ENCODE measurements around the gene RSPO1. TPM values are rescaled to one million over a fixed set of nuclear protein-coding genes. Genes with fewer than 3 reads are reported as not detected.
A peak's percentile ranks its signal among the peaks of the same experiment; 100 is the strongest.
"Not testable (repeated sequence)": the region's sequence is repeated elsewhere in the genome, so short reads cannot be mapped to it uniquely, and the experiment has no call there.

RSPO1 gene
- total and polyA plus RNA-seq, 7 donors, result 0.41 to 2.2 (median 0.82) TPM

- no peak for TF ChIP-seq CTCF (IDR thresholded peaks at IDR 0.05)
- TF ChIP-seq POLR2A (IDR thresholded peaks at IDR 0.05), result no peak
- TF ChIP-seq EP300 (IDR thresholded peaks at IDR 0.05), result no peak
- no peak for TF ChIP-seq POLR2AphosphoS5 (IDR thresholded peaks at IDR 0.05)
These were observed 45.8 kb downstream of the RSPO1 start for GRCh38 chr1:37588939-37589338.

DNA sequence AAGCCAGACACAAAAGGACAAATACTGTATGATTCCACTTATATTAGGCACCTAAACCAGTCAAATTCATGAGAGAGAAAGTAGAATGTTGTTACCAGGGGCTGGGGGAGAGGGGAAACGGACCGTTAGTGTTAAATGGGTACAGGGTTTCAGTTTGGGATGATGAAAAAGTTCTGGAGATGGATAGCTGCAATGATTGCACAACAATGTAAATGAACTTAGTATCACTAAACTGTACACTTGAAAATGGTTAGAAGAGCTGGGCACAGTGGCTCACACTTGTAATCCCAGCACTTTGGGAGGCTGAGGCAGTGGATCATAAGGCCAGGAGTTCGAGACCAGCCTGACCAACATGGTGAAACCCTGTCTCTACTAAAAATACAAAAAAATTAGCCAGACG is 50.1 kb downstream of the RSPO1 start:
- H3K4me3 ChIP-seq; H3K4me1 ChIP-seq; intact Hi-C loops (cut with DNase I); H3K27me3 ChIP-seq; H3K27ac ChIP-seq; DNase-seq; H3K9me3 ChIP-seq: not testable (repeated sequence)
- 94 to 96% methylated on average over 4 of the region's 4 CpGs for WGBS, 2 donors
- peaks cover 17 to 92% (median 50%) of the 10 kb centered on the region in 4 donors for H3K36me3 ChIP-seq

More at GRCh38 chr1:37588939-37589338, 45.8 kb downstream of the RSPO1 start:
- no peak for DNase-seq
- Histone ChIP-seq H3K4me3 (no peak overlapping the region), H3K27ac (no peak overlapping the region), H3K36me3 (peaks cover 4 to 92% (median 39%) of the 10 kb centered on the region in 4 donors), H3K9me3 (no peaks in the 10 kb centered on the region), H3K27me3 (no peaks in the 10 kb centered on the region), H3K4me1 (peaks cover 0 to 6% (median 2%) of the 10 kb centered on the region in 4 donors)
- intact Hi-C loops (cut with DNase I), result no loop called here
- WGBS, 2 donors, result 94% methylated on average over 2 of the region's 2 CpGs

DNA sequence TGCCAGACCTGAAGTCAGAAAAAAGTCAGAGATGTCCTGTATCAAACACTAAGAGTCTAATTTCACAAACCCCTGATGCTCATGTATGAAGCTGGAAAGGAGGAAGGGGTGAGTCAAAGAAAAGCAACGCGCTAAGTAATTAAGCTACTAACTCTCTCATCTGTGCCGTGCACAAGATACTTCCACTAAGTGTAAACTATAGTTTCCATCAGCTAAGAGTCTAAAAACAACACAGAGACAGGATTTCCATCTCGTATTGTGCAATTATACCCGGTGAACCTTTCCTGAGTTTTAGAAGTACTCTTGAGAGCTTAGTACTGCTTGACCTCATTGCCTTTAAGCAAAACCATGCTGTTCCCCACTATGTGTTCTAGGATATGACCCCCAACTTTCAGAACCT is 59.0 kb downstream of the RSPO1 start:
- intact Hi-C loops (cut with DNase I), result no loop called here
- Histone ChIP-seq H3K27me3 (no peaks in the 10 kb centered on the region), H3K4me3 (no peak overlapping the region), H3K9me3 (no peaks in the 10 kb centered on the region), H3K27ac (peak overlapping the region in 3 of 4 donors; percentile 32 to 76 (median 76)), H3K4me1 (peaks cover 0 to 34% (median 31%) of the 10 kb centered on the region in 4 donors), H3K36me3 (peaks cover 4 to 77% (median 45%) of the 10 kb centered on the region in 4 donors)
- DNase-seq, result no peak
- TF ChIP-seq POLR2AphosphoS5 (IDR thresholded peaks at IDR 0.05), result peak in 1 of 4 donors; percentile 4
- no peak for TF ChIP-seq POLR2A (IDR thresholded peaks at IDR 0.05)
- WGBS, 2 donors, result 89 to 90% methylated on average over 5 of the region's 5 CpGs

DNA sequence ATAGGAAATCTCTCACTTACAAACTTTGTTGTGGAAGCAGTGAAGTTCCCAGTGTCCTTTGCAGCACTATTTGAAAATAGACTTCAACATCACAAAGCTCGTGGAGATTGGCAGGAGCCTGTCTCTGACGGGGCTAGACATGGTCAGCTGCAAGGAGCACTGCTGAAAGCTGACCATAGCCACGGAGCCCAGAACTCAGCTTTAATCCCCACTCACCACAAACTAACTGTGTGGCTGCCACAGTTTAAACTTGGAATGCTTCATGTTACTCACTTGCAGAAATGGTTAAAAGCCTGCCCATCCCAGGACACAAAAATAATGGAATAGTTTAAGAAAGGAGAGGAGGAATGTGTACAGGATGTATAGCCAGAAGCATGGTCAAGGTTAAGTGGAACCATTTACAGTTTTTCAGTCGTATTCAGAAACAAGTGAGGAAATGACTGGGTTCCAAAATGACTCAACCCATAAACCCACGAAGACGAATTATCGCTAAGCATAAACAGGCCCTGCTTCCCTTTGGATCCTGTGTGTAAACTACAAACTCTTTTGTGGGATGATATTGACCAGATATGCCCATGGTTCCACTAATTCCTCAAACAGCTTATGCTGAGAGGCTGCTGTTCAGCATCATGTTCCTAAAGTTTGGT is 59.7 kb downstream of the RSPO1 start:
- intact Hi-C loops (cut with DNase I), result no loop called here
- WGBS, 2 donors, result 77 to 83% methylated on average over 7 of the region's 7 CpGs
- no peak for DNase-seq
- no peaks in the 10 kb centered on the region for H3K9me3 ChIP-seq
- H3K27me3 ChIP-seq, result no peaks in the 10 kb centered on the region
- H3K27ac ChIP-seq, result peak overlapping the region in 3 of 4 donors; percentile 32 to 76 (median 76)
- H3K4me1 ChIP-seq, result peaks cover 0 to 34% (median 31%) of the 10 kb centered on the region in 4 donors
- TF ChIP-seq POLR2AphosphoS5 (IDR thresholded peaks at IDR 0.05), result peak; percentile 83 to 98 (median 98)
- TF ChIP-seq EP300 (IDR thresholded peaks at IDR 0.05), result peak in 3 of 4 donors; percentile 43 to 83 (median 53)
- no peak for TF ChIP-seq POLR2A (IDR thresholded peaks at IDR 0.05)
- TF ChIP-seq CTCF (IDR thresholded peaks at IDR 0.05), result no peak
- H3K36me3 ChIP-seq, result peaks cover 4 to 77% (median 49%) of the 10 kb centered on the region in 4 donors
- H3K4me3 ChIP-seq, result no peak overlapping the region

- Histone ChIP-seq H3K36me3 (peaks cover 15 to 93% (median 65%) of the 10 kb centered on the region in 4 donors), H3K27ac (no peak overlapping the region), H3K4me3 (no peak overlapping the region), H3K9me3 (no peaks in the 10 kb centered on the region), H3K4me1 (peaks cover 0 to 21% (median 15%) of the 10 kb centered on the region in 4 donors), H3K27me3 (no peaks in the 10 kb centered on the region)
- intact Hi-C loops (cut with DNase I), result no loop called here
- DNase-seq, result no peak
- TF ChIP-seq EP300 (IDR thresholded peaks at IDR 0.05), result no peak
- no peak for TF ChIP-seq CTCF (IDR thresholded peaks at IDR 0.05)
- no peak for TF ChIP-seq POLR2AphosphoS5 (IDR thresholded peaks at IDR 0.05)
- WGBS, 2 donors, result 92 to 94% methylated on average over 3 of the region's 3 CpGs
These were observed 64.0 kb downstream of the RSPO1 start for GRCh38 chr1:37570528-37571334.
